ENCODE measurements around the gene LRRC46. TPM values are rescaled to one million over a fixed set of nuclear protein-coding genes. Genes with fewer than 3 reads are reported as not detected.
A peak's percentile ranks its signal among the peaks of the same experiment; 100 is the strongest.

The LRRC46 gene
- total RNA-seq, 1 donor from 2014 or later, result 0.35 TPM

GRCh38 chr17:47864791-47865216 lies 33.3 kb downstream of the LRRC46 start:
- Mint-ChIP-seq H3K36me3 (ENCODE audit: low read depth) (peaks cover 3% of the 10 kb centered on the region), H3K4me1 (ENCODE audit: low read depth) (peaks cover 16% of the 10 kb centered on the region), H3K4me3 (ENCODE audit: unreplicated experiment) (no peak overlapping the region), H3K27ac (ENCODE audit: unreplicated experiment) (peak overlapping the region; percentile 36), H3K9me3 (ENCODE audit: low read depth) (peaks cover 3% of the 10 kb centered on the region), H3K27me3 (ENCODE audit: low read depth) (peaks cover 10% of the 10 kb centered on the region)
- no peak for TF ChIP-seq CTCF (IDR thresholded peaks at IDR 0.05)
- peak; percentile 57 for DNase-seq (ENCODE audit: low spot score)

- no peak for DNase-seq (ENCODE audit: low spot score)
Measured at GRCh38 chr17:47866941-47867340, 35.5 kb downstream of the LRRC46 start.

GRCh38 chr17:47867813-47868533 lies 36.5 kb downstream of the LRRC46 start:
- H3K27ac Mint-ChIP-seq (ENCODE audit: unreplicated experiment), result no peak overlapping the region
- no peak for DNase-seq (ENCODE audit: low spot score)
- H3K9me3 Mint-ChIP-seq (ENCODE audit: low read depth), result peaks cover 3% of the 10 kb centered on the region
- H3K27me3 Mint-ChIP-seq (ENCODE audit: low read depth), result peaks cover 30% of the 10 kb centered on the region
- peaks cover 11% of the 10 kb centered on the region for H3K4me1 Mint-ChIP-seq (ENCODE audit: low read depth)
- TF ChIP-seq CTCF (IDR thresholded peaks at IDR 0.05), result no peak
- no peak overlapping the region for H3K4me3 Mint-ChIP-seq (ENCODE audit: unreplicated experiment)
- H3K36me3 Mint-ChIP-seq (ENCODE audit: low read depth), result peaks cover 4% of the 10 kb centered on the region

More at GRCh38 chr17:47866941-47867340, 35.5 kb downstream of the LRRC46 start:
- H3K27me3 Mint-ChIP-seq (ENCODE audit: low read depth), result peaks cover 24% of the 10 kb centered on the region
- no peak for TF ChIP-seq CTCF (IDR thresholded peaks at IDR 0.05)
- H3K4me1 Mint-ChIP-seq (ENCODE audit: low read depth), result peaks cover 16% of the 10 kb centered on the region
- H3K9me3 Mint-ChIP-seq (ENCODE audit: low read depth), result peaks cover 3% of the 10 kb centered on the region
- no peak overlapping the region for H3K4me3 Mint-ChIP-seq (ENCODE audit: unreplicated experiment)
- peaks cover 4% of the 10 kb centered on the region for H3K36me3 Mint-ChIP-seq (ENCODE audit: low read depth)
- no peak overlapping the region for H3K27ac Mint-ChIP-seq (ENCODE audit: unreplicated experiment)

- Mint-ChIP-seq H3K4me1 (ENCODE audit: low read depth) (peaks cover 9% of the 10 kb centered on the region), H3K9me3 (ENCODE audit: low read depth) (no peaks in the 10 kb centered on the region), H3K27ac (ENCODE audit: unreplicated experiment) (no peak overlapping the region), H3K36me3 (ENCODE audit: low read depth) (peaks cover 1% of the 10 kb centered on the region), H3K4me3 (ENCODE audit: unreplicated experiment) (no peak overlapping the region), H3K27me3 (ENCODE audit: low read depth) (peaks cover 31% of the 10 kb centered on the region)
- no peak for DNase-seq (ENCODE audit: low spot score)
- no peak for TF ChIP-seq CTCF (IDR thresholded peaks at IDR 0.05)
Measured at GRCh38 chr17:47869114-47869513, 37.6 kb downstream of the LRRC46 start.

- Mint-ChIP-seq H3K9me3 (ENCODE audit: low read depth) (no peaks in the 10 kb centered on the region), H3K4me1 (ENCODE audit: low read depth) (peaks cover 12% of the 10 kb centered on the region), H3K36me3 (ENCODE audit: low read depth) (peaks cover 1% of the 10 kb centered on the region), H3K27ac (ENCODE audit: unreplicated experiment) (no peak overlapping the region), H3K4me3 (ENCODE audit: unreplicated experiment) (no peak overlapping the region), H3K27me3 (ENCODE audit: low read depth) (peaks cover 34% of the 10 kb centered on the region)
- no peak for TF ChIP-seq CTCF (IDR thresholded peaks at IDR 0.05)
- DNase-seq (ENCODE audit: low spot score), result no peak
Measured at GRCh38 chr17:47870056-47870455, 38.6 kb downstream of the LRRC46 start.

All from chondrocyte (in vitro differentiated cells).